HG02571 (cell line): Measurements from ENCODE around the gene SNAI3.

Source experiments
- ATAC-seq: cut with Tn5 transposase; IDR thresholded peaks from one replicate; pipeline ENCODE4 v1.9.1; 2021; ENCODE audit warnings: mild to moderate bottlenecking, moderate library complexity; ENCODE audit not compliant: unreplicated experiment

SNAI3 gene

GRCh38 chr16:88686439-88687253 lies at the start of gene SNAI3:
SNAI3 (minus strand) TSS chr16:88686507; CDS start chr16:88686406, 101 bp downstream.
- peak; percentile 64 for ATAC-seq

GRCh38 chr16:88736088-88736487 lies 49.8 kb upstream of the SNAI3 start:
- no peak for ATAC-seq

GRCh38 chr16:88735616-88736015 lies 49.3 kb upstream of the SNAI3 start:
- ATAC-seq: no peak

- no peak for ATAC-seq
These were observed 48.8 kb upstream of the SNAI3 start for GRCh38 chr16:88735121-88735520.

- no peak for ATAC-seq
These were observed 48.0 kb upstream of the SNAI3 start for GRCh38 chr16:88734361-88734728.

- no peak for ATAC-seq
These were observed 47.5 kb upstream of the SNAI3 start for GRCh38 chr16:88733630-88734360.

GRCh38 chr16:88732961-88733294 lies 46.6 kb upstream of the SNAI3 start:
- no peak for ATAC-seq

- ATAC-seq: no peak
These were observed 46.1 kb upstream of the SNAI3 start for GRCh38 chr16:88732172-88732960.

GRCh38 chr16:88731699-88732098 lies 45.4 kb upstream of the SNAI3 start:
- ATAC-seq: no peak

GRCh38 chr16:88730632-88731607 lies 44.6 kb upstream of the SNAI3 start:
- no peak for ATAC-seq

- ATAC-seq: no peak
These were observed 41.6 kb upstream of the SNAI3 start for GRCh38 chr16:88727871-88728270.

- ATAC-seq: no peak
These were observed 40.7 kb upstream of the SNAI3 start for GRCh38 chr16:88726981-88727380.

GRCh38 chr16:88726408-88726749 lies 40.1 kb upstream of the SNAI3 start:
- no peak for ATAC-seq

GRCh38 chr16:88725609-88726407 lies 39.5 kb upstream of the SNAI3 start:
- ATAC-seq: no peak

GRCh38 chr16:88724855-88725555 lies 38.7 kb upstream of the SNAI3 start:
- ATAC-seq: no peak

- ATAC-seq: no peak
These were observed 37.6 kb upstream of the SNAI3 start for GRCh38 chr16:88723911-88724310.

GRCh38 chr16:88723507-88723887 lies 37.2 kb upstream of the SNAI3 start:
- no peak for ATAC-seq

GRCh38 chr16:88722784-88723506 lies 36.6 kb upstream of the SNAI3 start:
- no peak for ATAC-seq
